Epithelial cell of proximal tubule (primary cell): ENCODE measurements around the gene TSPAN1. TPM values are rescaled to one million over a fixed set of nuclear protein-coding genes. Genes with fewer than 3 reads are reported as not detected.

ENCODE experiments used
- DNase-seq: peaks from one replicate; pipeline ENCODE4 v3.0.0-alpha.2; 2011; ENCODE audit warnings: low read depth
- H3K4me3 ChIP-seq: 2 replicates; pipeline ENCODE4 v1.5.1; 2011; ENCODE audit warnings: low read depth, mild to moderate bottlenecking, low read length
- total RNA-seq: library from RNA; depleted of rRNA; stranded (reverse); fragments of >200 nt; gene quantifications from 2 replicates; pipeline ENCODE4 v1.2.3, GENCODE V29; 2015
- TF ChIP-seq, protein P1 (sequence below): conservative IDR thresholded peaks from 2 replicates; pipeline ENCODE4 v1.5.1; 2012; ENCODE audit warnings: low read depth, mild to moderate bottlenecking, low read length

TSPAN1 gene
- total RNA-seq, 1 donor from 2014 or later: 117 TPM

DNA sequence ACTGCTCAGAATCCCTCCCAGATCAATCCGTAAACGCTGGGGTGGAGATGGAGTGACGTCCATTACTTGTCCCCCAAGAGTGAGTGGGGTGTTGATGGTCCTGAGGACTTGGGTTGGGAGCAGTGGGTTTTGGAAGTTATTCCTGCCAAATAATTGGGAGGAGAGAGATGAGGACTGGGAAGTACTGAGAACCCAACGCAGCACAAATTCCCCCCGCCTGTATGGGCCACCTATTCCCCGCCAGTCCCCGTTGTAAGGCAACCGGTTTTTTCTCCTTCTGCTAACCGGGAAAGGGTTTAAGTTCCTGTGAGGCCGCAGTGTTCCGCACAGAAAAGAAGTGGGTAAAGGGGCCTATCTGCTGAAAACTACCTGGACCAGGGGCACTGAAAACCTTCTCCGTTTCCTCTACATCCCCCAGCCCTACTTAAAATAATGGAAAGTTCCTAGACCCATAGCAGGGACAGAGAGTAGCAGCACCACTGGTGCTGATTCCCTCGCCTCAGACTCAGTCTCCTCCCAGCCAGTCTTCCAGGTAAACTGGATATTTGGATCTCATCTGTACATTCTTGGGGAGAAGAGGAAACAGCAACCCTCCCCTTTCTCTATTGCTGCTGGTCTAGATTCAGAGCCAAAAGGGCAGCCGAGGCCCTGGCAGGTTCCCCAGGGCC is 29.0 kb downstream of the TSPAN1 start:
- DNase-seq: no peak
- TF ChIP-seq, protein P1, sequence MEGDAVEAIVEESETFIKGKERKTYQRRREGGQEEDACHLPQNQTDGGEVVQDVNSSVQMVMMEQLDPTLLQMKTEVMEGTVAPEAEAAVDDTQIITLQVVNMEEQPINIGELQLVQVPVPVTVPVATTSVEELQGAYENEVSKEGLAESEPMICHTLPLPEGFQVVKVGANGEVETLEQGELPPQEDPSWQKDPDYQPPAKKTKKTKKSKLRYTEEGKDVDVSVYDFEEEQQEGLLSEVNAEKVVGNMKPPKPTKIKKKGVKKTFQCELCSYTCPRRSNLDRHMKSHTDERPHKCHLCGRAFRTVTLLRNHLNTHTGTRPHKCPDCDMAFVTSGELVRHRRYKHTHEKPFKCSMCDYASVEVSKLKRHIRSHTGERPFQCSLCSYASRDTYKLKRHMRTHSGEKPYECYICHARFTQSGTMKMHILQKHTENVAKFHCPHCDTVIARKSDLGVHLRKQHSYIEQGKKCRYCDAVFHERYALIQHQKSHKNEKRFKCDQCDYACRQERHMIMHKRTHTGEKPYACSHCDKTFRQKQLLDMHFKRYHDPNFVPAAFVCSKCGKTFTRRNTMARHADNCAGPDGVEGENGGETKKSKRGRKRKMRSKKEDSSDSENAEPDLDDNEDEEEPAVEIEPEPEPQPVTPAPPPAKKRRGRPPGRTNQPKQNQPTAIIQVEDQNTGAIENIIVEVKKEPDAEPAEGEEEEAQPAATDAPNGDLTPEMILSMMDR: no peak
- peak overlapping the region; percentile 81 for H3K4me3 ChIP-seq

- no peak for DNase-seq
- TF ChIP-seq, protein P1: no peak
- H3K4me3 ChIP-seq: peak overlapping the region; percentile 81
These were observed 29.5 kb downstream of the TSPAN1 start for GRCh38 chr1:46204406-46204742.

- TF ChIP-seq, protein P1: no peak
- no peak overlapping the region for H3K4me3 ChIP-seq
- no peak for DNase-seq
These were observed 30.3 kb downstream of the TSPAN1 start for GRCh38 chr1:46205141-46205540.

- DNase-seq: no peak
- TF ChIP-seq, protein P1: no peak
These were observed 30.9 kb downstream of the TSPAN1 start for GRCh38 chr1:46205791-46206190.

DNA sequence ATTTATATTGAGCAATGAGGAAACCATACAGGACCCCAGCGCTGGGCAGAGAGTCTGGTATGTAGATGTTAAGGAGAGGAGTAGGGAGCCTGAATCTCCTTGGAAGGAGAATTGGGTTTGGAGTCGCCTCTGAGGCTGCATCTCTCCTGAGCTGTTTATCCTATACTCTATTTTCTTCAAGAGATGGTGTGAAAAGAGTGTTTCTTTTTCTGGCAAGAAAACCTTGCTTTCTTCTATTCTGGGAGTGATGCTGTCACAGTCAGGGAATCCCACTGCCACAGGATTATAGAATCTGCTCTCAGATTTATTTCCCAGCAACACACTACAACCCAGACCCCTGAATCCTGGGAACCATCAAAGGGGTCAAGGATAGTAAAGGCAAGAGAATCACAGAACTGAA is 31.5 kb downstream of the TSPAN1 start:
- H3K4me3 ChIP-seq: no peak overlapping the region
- TF ChIP-seq, protein P1: no peak
- no peak for DNase-seq

More at GRCh38 chr1:46205791-46206190, 30.9 kb downstream of the TSPAN1 start:
- peak overlapping the region; percentile 6 for H3K4me3 ChIP-seq

DNA sequence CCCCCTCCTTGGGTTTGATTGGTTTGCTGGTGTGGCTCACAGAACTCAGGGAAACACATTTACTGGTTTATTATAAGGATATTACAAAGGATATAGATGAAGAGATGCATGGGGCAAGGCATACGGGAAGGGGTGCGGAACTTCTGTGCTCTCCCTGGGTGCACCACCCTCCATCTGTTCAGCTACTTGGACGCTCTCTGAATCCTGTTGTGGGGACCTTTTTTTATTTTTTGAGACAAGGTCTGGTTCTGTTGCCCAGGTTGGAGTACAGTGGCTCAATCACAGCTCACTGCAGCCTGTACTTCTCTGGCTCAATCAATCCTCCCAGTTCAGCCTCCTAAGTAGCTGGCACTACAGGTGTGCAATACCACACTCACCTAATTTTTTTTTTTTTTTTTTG is 35.7 kb downstream of the TSPAN1 start:
- no peak for DNase-seq
- H3K4me3 ChIP-seq: no peak overlapping the region
- TF ChIP-seq, protein P1: no peak

GRCh38 chr1:46211051-46211450 is 36.2 kb downstream of the TSPAN1 start:
- TF ChIP-seq, protein P1: no peak
- DNase-seq: no peak
- no peak overlapping the region for H3K4me3 ChIP-seq
